K562 (cell line): Measurements from ENCODE around the gene CDC45. TPM values are rescaled to one million over a fixed set of nuclear protein-coding genes. Genes with fewer than 3 reads are reported as not detected.

Experiments used
- ATF3 ChIP-seq, 2 experiments: fragments of 450-650 bp in 1 of 2; sonication (generic) in 1 of 2; formaldehyde crosslinking in 1 of 2; IDR thresholded peaks in 1 of 2; conservative IDR thresholded peaks in 1 of 2; 2 replicates each; pipeline versions ENCODE4 v1.6.1 to v1.8.1; 2016 to 2023; ENCODE audit warnings: mild to moderate bottlenecking in 2 of 2, moderate library complexity in 2 of 2, inconsistent platforms in 1 of 2, missing genetic modification reagents in 1 of 2
- CEBPZ ChIP-seq: fragments of 150-350 bp; IDR thresholded peaks from 2 replicates; pipeline ENCODE4 v1.6.1; 2014; ENCODE audit warnings: low read depth, mild to moderate bottlenecking, low read length, borderline replicate concordance
- GABPB2 ChIP-seq: fragments of 250-450 bp; sonication (Bioruptor Pico); conservative IDR thresholded peaks from 2 replicates; pipeline ENCODE4 v1.5.1; 2021; ENCODE audit warnings: mild to moderate bottlenecking
- GATAD2A ChIP-seq: fragments of 450-650 bp; IDR thresholded peaks from 2 replicates; pipeline ENCODE4 v1.6.1; 2017
- GTF2E2 ChIP-seq: fragments of 200-800 bp; sonication (Bioruptor generic); IDR thresholded peaks from 2 replicates; pipeline ENCODE4 v1.6.1; 2016; ENCODE audit warnings: missing genetic modification characterization, missing compliant biosample characterization
- HNRNPH1 ChIP-seq: fragments of 200-400 bp; formaldehyde crosslinking; optimal IDR thresholded peaks from 2 replicates; pipeline ENCODE3; 2017; ENCODE audit warnings: low read depth, mild to moderate bottlenecking, low read length, moderate library complexity
- L3MBTL2 ChIP-seq: fragments of 450-650 bp; IDR thresholded peaks from 2 replicates; pipeline ENCODE4 v1.6.1; 2016; ENCODE audit warnings: mild to moderate bottlenecking, moderate library complexity
- MTA2 ChIP-seq: fragments of 450-650 bp; IDR thresholded peaks from 2 replicates; pipeline ENCODE4 v1.6.1; 2016; ENCODE audit warnings: low read depth
- PCBP2 ChIP-seq: fragments of 200-400 bp; formaldehyde crosslinking; IDR thresholded peaks from 2 replicates; pipeline ENCODE4 v1.6.1; 2018; ENCODE audit warnings: low read length, low read depth, mild to moderate bottlenecking, moderate library complexity; ENCODE audit not compliant: poor library complexity, severe bottlenecking
- PREB ChIP-seq: sonication (generic); formaldehyde crosslinking; IDR thresholded peaks from 2 replicates; pipeline ENCODE4 v1.8.1; 2023; ENCODE audit warnings: mild to moderate bottlenecking, missing genetic modification reagents
- SNIP1 ChIP-seq: fragments of 450-650 bp; IDR thresholded peaks from 2 replicates; pipeline ENCODE4 v1.7.1; 2017; ENCODE audit warnings: low read depth, mild to moderate bottlenecking
- TCF7 ChIP-seq: sonication (generic); IDR thresholded peaks from 2 replicates; pipeline ENCODE4 v1.6.1; 2016; ENCODE audit warnings: antibody characterized with exemption, borderline replicate concordance
- UBTF ChIP-seq, 2 experiments: IDR thresholded peaks; 2 replicates each; pipeline ENCODE4 v1.6.1; 2012; ENCODE audit warnings: improper control_type of control experiment in 2 of 2, low read depth in 2 of 2, low read length in 2 of 2, borderline replicate concordance in 1 of 2
- USF1 ChIP-seq: sonication (generic); formaldehyde crosslinking; IDR thresholded peaks from 2 replicates; pipeline ENCODE4 v1.9.0; 2022; ENCODE audit warnings: mild to moderate bottlenecking, missing genetic modification reagents
- USF2 ChIP-seq: sonication (generic); formaldehyde crosslinking; IDR thresholded peaks from 2 replicates; pipeline ENCODE4 v1.5.0; 2020; ENCODE audit warnings: missing genetic modification reagents
- ZNF24 ChIP-seq: fragments of 450-650 bp; IDR thresholded peaks from 2 replicates; pipeline ENCODE4 v1.6.1; 2016
- ZNF316 ChIP-seq: fragments of 450-650 bp; IDR thresholded peaks from 2 replicates; pipeline ENCODE4 v1.6.1; 2016
- ZNF785 ChIP-seq: fragments of 250-450 bp; sonication (Bioruptor Pico); IDR thresholded peaks from 2 replicates; pipeline ENCODE4 v1.4.0; 2020; ENCODE audit warnings: mild to moderate bottlenecking
- polyA plus RNA-seq, 8 experiments: library from polyadenylated mRNA; depleted of rRNA in 4 of 8; stranded (reverse) in 5 of 8; unstranded in 3 of 8; fragments of >200 nt; fragmentation: Nextera tagmentation in 2 of 8; fragmentation: Illumina TruSeq in 1 of 8; extraction: Ambion mirVana in 2 of 8; extraction: Trizol in 1 of 8; gene quantifications; 2 replicates each; pipeline versions ENCODE4 v1.2.1 to v1.2.3, GENCODE V29; 2011 to 2014; ENCODE audit warnings: inconsistent platforms in 1 of 8, missing spikeins in 1 of 8
- total RNA-seq, 7 experiments: library from RNA; depleted of rRNA in 6 of 7; stranded (reverse); fragments of >200 nt in 6 of 7; fragmentation: Illumina TruSeq in 2 of 7; extraction: Trizol in 2 of 7; gene quantifications; 2 replicates each; pipeline versions ENCODE4 v1.2.1 to v1.2.3, GENCODE V29; 2011 to 2021; ENCODE audit warnings: low replicate concordance in 1 of 7

CDC45 gene
- total and polyA plus RNA-seq, 9 of the 15 experiments (the other 6 are each of a cell fraction or from before 2014, with no cell fraction given) = 251 to 580 (median 410) TPM

GRCh38 chr22:19446603-19447329 lies 33.0 kb upstream of the CDC45 start (continued):
- TF ChIP-seq TCF7 = no peak
- TF ChIP-seq UBTF (IDR thresholded peaks at IDR 0.05; ENCODE audit: borderline replicate concordance in 1 of 2, low read depth in 2 of 2, low read length in 2 of 2) = no peak
- no peak for TF ChIP-seq USF1
- no peak for TF ChIP-seq GABPB2 (CRISPR knock-in tag)
- no peak for TF ChIP-seq ZNF785 (CRISPR knock-in tag)
- no peak for TF ChIP-seq MTA2
- TF ChIP-seq GATAD2A = peak; percentile 72; the same call in 1 of the 2 replicates
- no peak for TF ChIP-seq L3MBTL2
- TF ChIP-seq CEBPZ = no peak
- no peak for TF ChIP-seq ZNF24
- TF ChIP-seq SNIP1 = no peak
- TF ChIP-seq PCBP2 = no peak
- TF ChIP-seq HNRNPH1 = no peak
- no peak for TF ChIP-seq ATF3 (IDR thresholded peaks at IDR 0.05)
- peak; percentile 72; the same call in 1 of the 2 replicates for TF ChIP-seq ATF3 (CRISPR knock-in tag; conservative IDR thresholded peaks at IDR 0.05)
- no peak for TF ChIP-seq GTF2E2 (tag)
- no peak for TF ChIP-seq PREB
- no peak for TF ChIP-seq USF2
- no peak; the same call in 1 of the 2 replicates for TF ChIP-seq ZNF316
